KMS-11 (cell line): ENCODE data around the gene TRMT13.
A peak's percentile ranks its signal among the peaks of the same experiment; 100 is the strongest.
"Not testable (repeated sequence)": the region's sequence is repeated elsewhere in the genome, so short reads cannot be mapped to it uniquely, and the experiment has no call there.

Experiments used
- H2AFZ ChIP-seq: fragments of 200-600 bp; sonication (generic); 2 replicates; pipeline ENCODE4 v1.6.1; 2016; ENCODE audit warnings: antibody characterized with exemption, mixed run types, low read depth
- H3K27ac ChIP-seq: fragments of 200-600 bp; sonication (generic); 2 replicates; pipeline ENCODE4 v1.6.1; 2016; ENCODE audit warnings: mild to moderate bottlenecking, mixed run types
- H3K27me3 ChIP-seq: fragments of 200-600 bp; sonication (generic); 2 replicates; pipeline ENCODE4 v1.6.1; 2017; ENCODE audit warnings: mild to moderate bottlenecking, low read depth, mixed run types, moderate library complexity; ENCODE audit not compliant: insufficient read depth
- H3K36me3 ChIP-seq: fragments of 200-600 bp; sonication (generic); 2 replicates; pipeline ENCODE4 v1.6.1; 2017; ENCODE audit warnings: mild to moderate bottlenecking, mixed run types; ENCODE audit not compliant: insufficient read depth
- H3K4me1 ChIP-seq: fragments of 200-600 bp; sonication (generic); 2 replicates; pipeline ENCODE4 v1.6.1; 2016; ENCODE audit warnings: mild to moderate bottlenecking, low read depth, mixed run types; ENCODE audit not compliant: poor library complexity, severe bottlenecking
- H3K4me2 ChIP-seq: fragments of 200-600 bp; sonication (generic); 2 replicates; pipeline ENCODE4 v1.7.0; 2016; ENCODE audit warnings: mild to moderate bottlenecking, mixed run types
- H3K4me3 ChIP-seq: fragments of 200-600 bp; sonication (generic); IDR thresholded peaks from 2 replicates; pipeline ENCODE4 v1.6.1; 2017; ENCODE audit warnings: low read depth, low read length, mixed read lengths; ENCODE audit not compliant: insufficient read depth
- H3K79me2 ChIP-seq: fragments of 200-600 bp; sonication (generic); 2 replicates; pipeline ENCODE4 v1.6.1; 2016; ENCODE audit warnings: low read depth, mixed run types; ENCODE audit not compliant: insufficient read depth
- H3K9ac ChIP-seq: fragments of 200-600 bp; sonication (generic); 2 replicates; pipeline ENCODE4 v1.6.1; 2016; ENCODE audit warnings: mild to moderate bottlenecking, mixed run types
- H4K20me1 ChIP-seq: fragments of 200-600 bp; sonication (generic); 2 replicates; pipeline ENCODE4 v1.6.1; 2016; ENCODE audit warnings: mild to moderate bottlenecking, mixed run types; ENCODE audit not compliant: insufficient read depth
- TF ChIP-seq, protein P1 (sequence below): fragments of 200-600 bp; sonication (generic); conservative IDR thresholded peaks from 2 replicates; pipeline ENCODE4 v1.6.1; 2017; ENCODE audit warnings: low read depth, mild to moderate bottlenecking, antibody characterized with exemption, low read length, moderate library complexity, mixed read lengths

Gene TRMT13

DNA sequence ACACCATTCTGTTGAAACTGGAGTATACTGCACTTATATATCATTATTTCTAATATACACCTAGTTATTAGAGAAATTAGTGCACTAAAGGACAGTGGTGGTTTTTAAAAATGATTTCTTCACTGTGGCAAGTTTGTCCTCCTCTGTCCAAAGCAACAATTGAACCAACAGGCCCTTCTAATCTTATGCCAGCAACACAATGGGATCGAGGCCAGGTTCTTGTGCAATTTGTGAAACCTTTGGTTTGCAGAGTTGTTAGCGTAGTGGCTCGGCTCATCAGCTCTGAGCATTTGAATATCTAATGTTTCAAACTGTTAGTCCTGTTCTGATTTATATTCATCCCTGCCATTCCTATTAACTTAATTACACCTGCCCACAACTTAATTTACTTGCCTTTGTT, 54.9 kb downstream of the TRMT13 start:
- peaks cover 38% of the 10 kb centered on the region for H3K4me1 ChIP-seq
- TF ChIP-seq, protein P1, sequence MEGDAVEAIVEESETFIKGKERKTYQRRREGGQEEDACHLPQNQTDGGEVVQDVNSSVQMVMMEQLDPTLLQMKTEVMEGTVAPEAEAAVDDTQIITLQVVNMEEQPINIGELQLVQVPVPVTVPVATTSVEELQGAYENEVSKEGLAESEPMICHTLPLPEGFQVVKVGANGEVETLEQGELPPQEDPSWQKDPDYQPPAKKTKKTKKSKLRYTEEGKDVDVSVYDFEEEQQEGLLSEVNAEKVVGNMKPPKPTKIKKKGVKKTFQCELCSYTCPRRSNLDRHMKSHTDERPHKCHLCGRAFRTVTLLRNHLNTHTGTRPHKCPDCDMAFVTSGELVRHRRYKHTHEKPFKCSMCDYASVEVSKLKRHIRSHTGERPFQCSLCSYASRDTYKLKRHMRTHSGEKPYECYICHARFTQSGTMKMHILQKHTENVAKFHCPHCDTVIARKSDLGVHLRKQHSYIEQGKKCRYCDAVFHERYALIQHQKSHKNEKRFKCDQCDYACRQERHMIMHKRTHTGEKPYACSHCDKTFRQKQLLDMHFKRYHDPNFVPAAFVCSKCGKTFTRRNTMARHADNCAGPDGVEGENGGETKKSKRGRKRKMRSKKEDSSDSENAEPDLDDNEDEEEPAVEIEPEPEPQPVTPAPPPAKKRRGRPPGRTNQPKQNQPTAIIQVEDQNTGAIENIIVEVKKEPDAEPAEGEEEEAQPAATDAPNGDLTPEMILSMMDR = no peak
- no peak overlapping the region for H3K4me3 ChIP-seq
- H3K4me2 ChIP-seq = peak overlapping the region; percentile 66
- H2AFZ ChIP-seq = no peak overlapping the region
- H3K36me3 ChIP-seq = no peaks in the 10 kb centered on the region
- H3K27ac ChIP-seq = peak overlapping the region; percentile 74
- H4K20me1 ChIP-seq = no peaks in the 10 kb centered on the region
- H3K9ac ChIP-seq = peak overlapping the region; percentile 21; the same call in 1 of the 2 replicates
- H3K79me2 ChIP-seq = no peaks in the 10 kb centered on the region
- H3K27me3 ChIP-seq = no peaks in the 10 kb centered on the region

DNA sequence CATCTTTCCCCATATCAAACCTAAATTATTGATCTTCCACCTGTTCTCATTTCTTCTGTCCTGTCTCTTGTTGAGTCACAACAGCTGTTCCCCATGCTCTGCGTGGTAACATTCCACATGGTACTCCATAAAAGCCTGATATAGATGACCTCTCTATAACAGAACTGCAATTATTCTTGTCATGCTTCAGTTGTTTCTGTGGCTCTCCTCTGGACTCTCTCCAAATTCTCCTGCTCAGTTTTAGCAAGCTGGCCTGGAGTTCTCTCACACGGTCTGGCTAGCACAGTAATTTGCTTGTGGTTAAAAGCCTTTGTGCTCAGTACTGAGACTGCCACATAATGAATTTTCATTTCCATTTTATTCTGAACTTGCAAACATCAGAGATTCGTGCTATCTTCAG, 55.7 kb downstream of the TRMT13 start:
- no peak overlapping the region for H3K4me3 ChIP-seq
- TF ChIP-seq, protein P1 = no peak
- H4K20me1 ChIP-seq = no peaks in the 10 kb centered on the region
- no peak overlapping the region for H2AFZ ChIP-seq
- no peaks in the 10 kb centered on the region for H3K36me3 ChIP-seq
- H3K27ac ChIP-seq = peak overlapping the region; percentile 74
- H3K9ac ChIP-seq = peak overlapping the region; percentile 21; the same call in 1 of the 2 replicates
- no peaks in the 10 kb centered on the region for H3K27me3 ChIP-seq
- H3K79me2 ChIP-seq = no peaks in the 10 kb centered on the region
- H3K4me2 ChIP-seq = peak overlapping the region; percentile 66
- H3K4me1 ChIP-seq = peaks cover 38% of the 10 kb centered on the region

DNA sequence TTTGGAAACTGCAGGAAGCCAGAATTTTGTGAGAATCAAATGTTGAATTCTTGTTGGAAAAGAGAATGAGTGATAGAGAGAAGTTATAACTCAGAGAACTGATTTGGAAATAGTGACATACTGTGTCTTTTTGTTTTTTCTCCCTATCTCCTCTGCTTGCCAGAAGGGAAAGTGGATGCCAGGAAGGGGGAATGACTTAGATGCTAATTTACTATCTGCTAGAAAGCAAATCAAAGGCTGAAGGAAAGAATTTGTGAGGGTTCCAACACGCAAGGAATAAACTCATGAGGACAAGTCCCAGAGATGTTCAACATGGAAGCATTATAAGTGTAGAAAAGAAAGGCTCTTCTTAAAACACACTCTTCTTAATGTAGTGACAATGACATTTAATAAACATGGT, 65.6 kb downstream of the TRMT13 start:
- Histone ChIP-seq H3K79me2 (no peaks in the 10 kb centered on the region), H2AFZ (no peak overlapping the region), H3K4me3 (no peak overlapping the region), H4K20me1 (no peaks in the 10 kb centered on the region), H3K4me2 (no peak overlapping the region), H3K9ac (no peak overlapping the region), H3K27me3 (no peaks in the 10 kb centered on the region), H3K36me3 (no peaks in the 10 kb centered on the region), H3K27ac (no peak overlapping the region), H3K4me1 (no peaks in the 10 kb centered on the region)
- TF ChIP-seq, protein P1 = no peak

DNA sequence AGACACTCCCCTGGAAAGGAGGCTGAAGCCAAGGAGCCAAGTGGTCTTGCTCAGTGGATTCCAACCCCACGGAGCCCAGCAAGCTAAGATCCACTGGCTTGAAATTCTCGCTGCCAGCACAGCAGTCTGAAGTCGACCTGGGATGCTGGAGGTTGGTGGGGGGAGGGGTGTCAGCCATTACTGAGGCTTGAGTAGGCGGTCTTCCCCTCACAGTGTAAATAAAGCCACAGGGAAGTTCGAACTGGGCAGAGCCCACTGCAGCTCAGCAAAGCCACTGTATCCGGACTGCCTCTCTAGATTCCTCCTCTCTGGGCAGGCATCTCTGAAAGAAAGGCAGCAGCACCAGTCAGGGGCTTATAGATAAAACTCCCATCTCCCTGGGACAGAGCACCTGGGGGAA, 67.1 kb downstream of the TRMT13 start:
- not testable (repeated sequence) for H3K4me1 ChIP-seq, H3K27me3 ChIP-seq, H3K4me2 ChIP-seq, H2AFZ ChIP-seq, H3K27ac ChIP-seq, H3K4me3 ChIP-seq, H4K20me1 ChIP-seq, H3K9ac ChIP-seq, H3K36me3 ChIP-seq, H3K79me2 ChIP-seq
